Heart left ventricle (tissue), 16 donors: ENCODE results near the gene SDR42E1. TPM values are rescaled to one million over a fixed set of nuclear protein-coding genes. Genes with fewer than 3 reads are reported as not detected.

Source experiments
- ATAC-seq, 4 donors: fragments of 200-7000 bp; cut with Tn5 transposase; one replicate each; pipeline ENCODE4 v1.9.1; 2020 to 2022; ENCODE audit warnings: moderate library complexity in 4 of 4, mild to moderate bottlenecking in 3 of 4, moderate number of reproducible peaks in 1 of 4
- DNase-seq, 5 donors: peaks; one replicate each; pipeline ENCODE4 v3.0.0-alpha.2; 2020
- H3K27ac ChIP-seq, 12 donors: fragments of 200-600 bp; sonication (generic) in 4 of 12; one replicate each; pipeline versions ENCODE4 v1.5.0 to v1.8.0; 2016 to 2022; ENCODE audit warnings: mild to moderate bottlenecking in 2 of 12
- H3K27me3 ChIP-seq, 9 donors: fragments of 200-600 bp; sonication (generic) in 2 of 9; one replicate each; pipeline versions ENCODE4 v1.5.1 to v1.8.0; 2016 to 2022; ENCODE audit warnings: mild to moderate bottlenecking in 3 of 9
- H3K36me3 ChIP-seq, 9 donors: fragments of 200-600 bp; sonication (generic) in 2 of 9; one replicate each; pipeline versions ENCODE4 v1.5.0 to v1.8.0; 2018 to 2022; ENCODE audit warnings: mild to moderate bottlenecking in 2 of 9
- H3K4me1 ChIP-seq, 12 donors: fragments of 200-600 bp; sonication (generic) in 4 of 12; one replicate each; pipeline versions ENCODE4 v1.5.0 to v1.8.0; 2016 to 2022; ENCODE audit warnings: mild to moderate bottlenecking in 3 of 12
- H3K4me3 ChIP-seq, 12 donors: fragments of 200-600 bp; sonication (generic) in 4 of 12; one replicate each; pipeline versions ENCODE4 v1.5.0 to v1.8.0; 2017 to 2022; ENCODE audit warnings: mild to moderate bottlenecking in 9 of 12, moderate library complexity in 4 of 12
- H3K9me3 ChIP-seq, 12 donors: fragments of 200-600 bp; sonication (generic) in 4 of 12; one replicate each; pipeline versions ENCODE4 v1.5.0 to v1.8.0; 2016 to 2022; ENCODE audit warnings: mild to moderate bottlenecking in 1 of 12
- CTCF ChIP-seq, 12 donors: fragments of 200-600 bp; sonication (generic) in 4 of 12; IDR thresholded peaks; one replicate each; pipeline versions ENCODE4 v1.5.0 to v1.8.0; 2018 to 2022; ENCODE audit warnings: antibody characterized with exemption in 12 of 12, mild to moderate bottlenecking in 5 of 12
- POLR2A ChIP-seq, 2 donors: fragments of 450-650 bp; IDR thresholded peaks; one replicate each; pipeline ENCODE4 v1.6.1; 2017; ENCODE audit warnings: antibody characterized with exemption in 2 of 2, mild to moderate bottlenecking in 2 of 2, moderate library complexity in 2 of 2
- WGBS, 4 donors: extraction: QIAGEN DNeasy Blood & Tissue Kit in 2 of 4; methylation state at CpG; one replicate each; pipeline versions ENCODE4 v1.1.5 to v1.1.7; 2013 to 2018; 5-methylcytosine and 5-hydroxymethylcytosine counted together
- intact Hi-C, 10 donors: fragments of 100-400 bp; cut with DNase I; formaldehyde crosslinking; loops; one replicate each; pipeline versions ENCODE4 v1.11.1 to v1.14.2; 2022
- long read RNA-seq, 3 donors: library from polyadenylated mRNA; unstranded; transcript quantifications; one replicate each; pipeline ENCODE4 v2.0.0, GENCODE V29; 2020 to 2021
- polyA plus RNA-seq, 2 donors: library from polyadenylated mRNA; stranded (reverse); fragments of 200-250 nt; gene quantifications; one replicate each; pipeline ENCODE4 v1.2.3, GENCODE V29; 2013
- total RNA-seq, 9 donors: library from RNA; depleted of rRNA in 2 of 9; stranded (reverse); fragments of >200 nt in 2 of 9; fragmentation: NEBNext Ultra II Directional in 3 of 9; extraction: Animal tissue kit (Norgen Biotek cat#: 25700) in 3 of 9; gene quantifications; one replicate each; pipeline versions ENCODE4 v1.1.0 to v1.2.4, GENCODE V29; 2016 to 2023
- donor health status: ischemic (EF 13 %, LVEDD 7.1; RV severe dilation, severe dysfunction).
- donor health status: healthy with polysubstance abuse.
- donor health status: DM: no; HTN: yes; CAD: no.
- donor health status: DM: no; HTN: no; CAD: no.
- donor health status: ischemic (EF 25% LVEDD 6.9; RV normal size, moderate dysfunction).
- donor health status: ischemic (EF 25% LVEDD 5.7; RV mildly dilated, moderate dysfunction).
- donor health status: healthy.
- donor health status: DM: yes; HTN: yes; CAD: no.
- donor health status: ischemic (EF 35%, LVEDD 5.7; RV mildly dilated, moderate dysfunction).
- donor health status: nonischemic (EF 11% LVEDD 7.7; RV severe dilation, severe dysfunction).
- donor health status: DM: yes; HTN: yes; CAD: no.
- donor health status: PGD.
- donor health status: ischemic (EF 29% LVEDD 5.4; RV normal size, mild dysfunction).
- donor health status: nonischemic (EF 23%, LVEDD 6.1; RV moderate dilation, normal function).

Gene SDR42E1
- total RNA-seq (1 to 10 TPM in 2 of 9 donors, under 1 TPM in 6, not detected in 1; 0.06 to 2.2 (median 0.76) TPM), polyA plus RNA-seq (under 1 TPM; 0.11 to 0.78 TPM)
- long read RNA-seq, donor 1, partial matches to known transcripts: 1 of 1 reads
- long read RNA-seq, donor 1, other reads (novel, unspliced or antisense): 0 of 1 reads
- long read RNA-seq, donor 2, full-length matches to known transcripts: 4 of 5 reads
- long read RNA-seq, donor 2, partial matches to known transcripts: 0 of 5 reads
- long read RNA-seq, donor 2, other reads (novel, unspliced or antisense): 1 of 5 reads
- long read RNA-seq, donor 3: 0 reads

GRCh38 chr16:82011199-82011641, at the start of gene SDR42E1:
SDR42E1 (minus strand) TSS chr16:82011470; CDS start chr16:82000858, 10,612 bp downstream.
- peaks cover 0 to 18% (median 6%) of the 10 kb centered on the region in 9 donors for H3K27me3 ChIP-seq
- DNase-seq: peak in 1 of 5 donors; percentile 19

GRCh38 chr16:82059983-82060421, 48.7 kb upstream of the SDR42E1 start:
- Histone ChIP-seq H3K9me3 (no peaks in the 10 kb centered on the region), H3K36me3 (no peaks in the 10 kb centered on the region), H3K27ac (no peak overlapping the region), H3K4me3 (no peak overlapping the region), H3K4me1 (peaks cover 0 to 5% (median 0%) of the 10 kb centered on the region in 12 donors), H3K27me3 (peaks cover 0 to 3% (median 0%) of the 10 kb centered on the region in 9 donors)
- TF ChIP-seq POLR2A (IDR thresholded peaks at IDR 0.05) (no peak), CTCF (IDR thresholded peaks at IDR 0.05) (no peak)
- ATAC-seq: no peak
- no peak for DNase-seq
- intact Hi-C loops: loop anchor here in 3 of 10 donors (5.0 to 10.0 kb wide), 3 partner anchors 118 to 168 kb away; no protein-coding TSS in a partner anchor
- WGBS, 4 donors: 63 to 79% (median 70%) methylated on average over 1 of the region's 1 CpG

More at GRCh38 chr16:82011199-82011641, at the start of gene SDR42E1:
- H3K36me3 ChIP-seq: no peaks in the 10 kb centered on the region
- H3K9me3 ChIP-seq: peaks cover 0 to 26% (median 16%) of the 10 kb centered on the region in 12 donors
- no peak for TF ChIP-seq CTCF (IDR thresholded peaks at IDR 0.05)
- TF ChIP-seq POLR2A (IDR thresholded peaks at IDR 0.05): no peak
- H3K4me1 ChIP-seq: peaks cover 0 to 5% (median 0%) of the 10 kb centered on the region in 12 donors
- H3K27ac ChIP-seq: no peak within 1 kb of the TSS
- peak in 2 of 4 donors; percentile 56 to 58 for ATAC-seq
- WGBS, 4 donors: 16 to 29% (median 20%) methylated on average over 15 to 32 of the region's 32 CpGs
- H3K4me3 ChIP-seq: peak within 1 kb of the TSS in 11 of 12 donors; percentile 11 to 50 (median 38)
- intact Hi-C loops: no loop called here

GRCh38 chr16:82059161-82059982, 48.1 kb upstream of the SDR42E1 start:
- 76 to 81% (median 79%) methylated on average over 8 of the region's 8 CpGs for WGBS, 4 donors
- H3K27ac ChIP-seq: no peak overlapping the region
- no peaks in the 10 kb centered on the region for H3K9me3 ChIP-seq
- DNase-seq (no peak), ATAC-seq (no peak)
- H3K27me3 ChIP-seq: peaks cover 0 to 3% (median 0%) of the 10 kb centered on the region in 9 donors
- TF ChIP-seq POLR2A (IDR thresholded peaks at IDR 0.05) (no peak), CTCF (IDR thresholded peaks at IDR 0.05) (no peak)
- intact Hi-C loops: no loop called here
- peaks cover 0 to 5% (median 0%) of the 10 kb centered on the region in 12 donors for H3K4me1 ChIP-seq
- H3K36me3 ChIP-seq: no peaks in the 10 kb centered on the region
- no peak overlapping the region for H3K4me3 ChIP-seq

GRCh38 chr16:82056550-82056896, 45.3 kb upstream of the SDR42E1 start:
- no peak for TF ChIP-seq CTCF (IDR thresholded peaks at IDR 0.05)
- no peak for TF ChIP-seq POLR2A (IDR thresholded peaks at IDR 0.05)
- Histone ChIP-seq H3K4me1 (peaks cover 0 to 5% (median 0%) of the 10 kb centered on the region in 12 donors), H3K36me3 (no peaks in the 10 kb centered on the region), H3K27me3 (peaks cover 0 to 3% (median 0%) of the 10 kb centered on the region in 9 donors), H3K4me3 (no peak overlapping the region), H3K27ac (no peak overlapping the region), H3K9me3 (no peaks in the 10 kb centered on the region)
- ATAC-seq: no peak
- intact Hi-C loops: no loop called here
- WGBS, 4 donors: 69 to 81% (median 80%) methylated on average over 3 of the region's 3 CpGs
- no peak for DNase-seq
